NCI-H226 (cell line): ENCODE measurements around the gene SLC38A9.
"Not testable (repeated sequence)": the region's sequence is repeated elsewhere in the genome, so short reads cannot be mapped to it uniquely, and the experiment has no call there.

Experiments
- DNase-seq: peaks from one replicate; pipeline ENCODE4 v3.0.0-alpha.2; 2015

SLC38A9 gene

GRCh38 chr5:55712023-55712859, at the start of gene SLC38A9:
TSS of gene SLC38A9 (minus strand) at chr5:55712324. CDS start at chr5:55697958, 14,366 bp downstream.
- DNase-seq, result peak; percentile 93

GRCh38 chr5:55761721-55762120, 49.6 kb upstream of the SLC38A9 start:
- DNase-seq, result not testable (repeated sequence)

GRCh38 chr5:55758714-55759113, 46.6 kb upstream of the SLC38A9 start:
- DNase-seq, result no peak

- no peak for DNase-seq
These were observed 46.1 kb upstream of the SLC38A9 start for GRCh38 chr5:55758231-55758630.

- DNase-seq, result no peak
These were observed 38.4 kb upstream of the SLC38A9 start for GRCh38 chr5:55750499-55750898.

GRCh38 chr5:55750063-55750462, 37.9 kb upstream of the SLC38A9 start:
- no peak for DNase-seq

GRCh38 chr5:55749387-55749786, 37.3 kb upstream of the SLC38A9 start:
- no peak for DNase-seq

GRCh38 chr5:55747778-55748318, 35.7 kb upstream of the SLC38A9 start:
- no peak for DNase-seq

GRCh38 chr5:55742778-55743177, 30.7 kb upstream of the SLC38A9 start:
- no peak for DNase-seq

- DNase-seq, result no peak
These were observed 25.7 kb upstream of the SLC38A9 start, which contains the start of gene DDX4 for GRCh38 chr5:55737793-55738192. TSS of gene DDX4 (plus strand) at chr5:55738061. CDS start at chr5:55738964, 903 bp downstream.

- DNase-seq, result no peak
These were observed 22.5 kb upstream of the SLC38A9 start for GRCh38 chr5:55734658-55735057.

GRCh38 chr5:55732585-55732984, 20.5 kb upstream of the SLC38A9 start:
- DNase-seq, result no peak

GRCh38 chr5:55731848-55732247, 19.7 kb upstream of the SLC38A9 start:
- DNase-seq, result no peak

GRCh38 chr5:55724281-55724680, 12.2 kb upstream of the SLC38A9 start:
- DNase-seq, result no peak

GRCh38 chr5:55720188-55720703, 8.1 kb upstream of the SLC38A9 start:
- no peak for DNase-seq

GRCh38 chr5:55719026-55719425, 6.9 kb upstream of the SLC38A9 start:
- not testable (repeated sequence) for DNase-seq

GRCh38 chr5:55715519-55716078, 3.5 kb upstream of the SLC38A9 start:
- no peak for DNase-seq

- DNase-seq, result no peak
These were observed 2.6 kb upstream of the SLC38A9 start for GRCh38 chr5:55714749-55715148.

- DNase-seq, result no peak
These were observed 2.2 kb upstream of the SLC38A9 start for GRCh38 chr5:55714339-55714738.

GRCh38 chr5:55713871-55714270, 1.7 kb upstream of the SLC38A9 start:
- DNase-seq, result no peak

- no peak for DNase-seq
These were observed 559 bp downstream of the SLC38A9 start for GRCh38 chr5:55711507-55712022.

GRCh38 chr5:55708732-55709131, 3.4 kb downstream of the SLC38A9 start:
- DNase-seq, result no peak

- no peak for DNase-seq
These were observed 5.9 kb downstream of the SLC38A9 start for GRCh38 chr5:55706230-55706629.
